PC-9 (cell line): ENCODE data around the gene KIF2C. TPM values are rescaled to one million over a fixed set of nuclear protein-coding genes. Genes with fewer than 3 reads are reported as not detected.

Source experiments
- BruUV-seq: library from RNA; stranded (reverse); fragments of 400-500 nt; replicated peaks from 2 replicates; lab custom pipeline; 2021; lab: Mats Ljungman, UMichigan
- CTCF ChIA-PET: fragments of 300-600 bp; sonication (Branson Sonifier 250); formaldehyde crosslinking; loops from one replicate; lab custom pipeline; 2022; ENCODE audit warnings: antibody characterized with exemption; lab: Charles Lee
- POLR2A ChIA-PET: fragments of 300-600 bp; sonication (Branson Sonifier 250); formaldehyde crosslinking; loops from one replicate; lab custom pipeline; 2022; ENCODE audit warnings: antibody characterized with exemption; ENCODE audit not compliant: unreplicated experiment; lab: Charles Lee
- DNase-seq, 2 experiments: peaks; one replicate each; pipeline versions ENCODE4 v3.0.0 to v3.0.0-alpha.2; 2015 to 2022; ENCODE audit warnings: mixed read lengths in 1 of 2
- H2AFZ ChIP-seq: fragments of 200-600 bp; sonication (generic); 2 replicates; pipeline ENCODE4 v1.8.1; 2017; ENCODE audit warnings: antibody characterized with exemption
- H3F3A ChIP-seq: fragments of 200-600 bp; sonication (generic); 2 replicates; pipeline ENCODE4 v1.8.1; 2017; ENCODE audit warnings: antibody characterized with exemption, mild to moderate bottlenecking, low read depth; ENCODE audit not compliant: insufficient read depth
- H3K27ac ChIP-seq: fragments of 200-600 bp; sonication (generic); 2 replicates; pipeline ENCODE4 v1.6.1; 2016; ENCODE audit warnings: mixed run types
- H3K27me3 ChIP-seq: fragments of 200-600 bp; sonication (generic); 2 replicates; pipeline ENCODE4 v1.6.1; 2016; ENCODE audit warnings: low read depth, mixed run types; ENCODE audit not compliant: insufficient read depth
- H3K36me3 ChIP-seq: fragments of 200-600 bp; sonication (generic); 2 replicates; pipeline ENCODE4 v1.6.1; 2016; ENCODE audit warnings: low read depth, mixed run types
- H3K4me1 ChIP-seq: fragments of 200-600 bp; sonication (generic); replicated peaks from 2 replicates; pipeline ENCODE4 v1.6.1; 2016; ENCODE audit warnings: mixed run types; ENCODE audit not compliant: insufficient read depth
- H3K4me2 ChIP-seq: fragments of 200-600 bp; sonication (generic); 2 replicates; pipeline ENCODE4 v1.6.1; 2017; ENCODE audit warnings: mixed run types
- H3K4me3 ChIP-seq: fragments of 200-600 bp; sonication (generic); 2 replicates; pipeline ENCODE4 v1.6.1; 2016; ENCODE audit warnings: mixed run types
- H3K79me2 ChIP-seq: fragments of 200-600 bp; sonication (generic); 2 replicates; pipeline ENCODE4 v1.6.1; 2017; ENCODE audit warnings: low read depth, mixed run types
- H3K9me2 ChIP-seq: fragments of 200-600 bp; sonication (generic); 2 replicates; pipeline ENCODE4 v1.8.1; 2017; ENCODE audit warnings: mild to moderate bottlenecking; ENCODE audit not compliant: insufficient read depth
- H3K9me3 ChIP-seq: fragments of 200-600 bp; sonication (generic); 2 replicates; pipeline ENCODE4 v1.8.1; 2016; ENCODE audit warnings: low read depth; ENCODE audit not compliant: insufficient read depth
- H4K20me1 ChIP-seq: fragments of 200-600 bp; sonication (generic); 2 replicates; pipeline ENCODE4 v1.8.1; 2017; ENCODE audit not compliant: insufficient read depth
- CTCF ChIP-seq: fragments of 200-600 bp; sonication (generic); conservative IDR thresholded peaks from 2 replicates; pipeline ENCODE4 v1.6.1; 2017; ENCODE audit warnings: mixed run types, antibody characterized with exemption, mild to moderate bottlenecking, moderate library complexity
- EZH2 ChIP-seq: fragments of 200-600 bp; sonication (generic); IDR thresholded peaks from 2 replicates; pipeline ENCODE4 v1.8.0; 2017; ENCODE audit warnings: antibody characterized with exemption, low read depth
- intact Hi-C: fragments of 100-400 bp; cut with micrococcal nuclease; formaldehyde crosslinking; loops from one replicate; pipeline ENCODE4 v1.10.0; 2022; ENCODE audit not compliant: unreplicated experiment
- total RNA-seq: library from RNA; stranded (reverse); gene quantifications from 2 replicates; pipeline ENCODE4 v1.2.3, GENCODE V29; 2021

KIF2C gene
- total RNA-seq, 1 experiment from 2014 or later: 119 TPM

- H3K79me2 ChIP-seq: 0 out of 2 replicates have a peak, but pooled peaks cover 4% of the 10 kb centered on the region
- H3K27me3 ChIP-seq: no peaks in the 10 kb centered on the region
- no peak overlapping the region for H3K27ac ChIP-seq
- POLR2A ChIA-PET: no interaction called here
- no peak overlapping the region for H3K4me2 ChIP-seq
- H3F3A ChIP-seq: peaks cover 43% of the 10 kb centered on the region
- intact Hi-C loops: no loop called here
- H3K9me2 ChIP-seq: no peaks in the 10 kb centered on the region
- H3K4me3 ChIP-seq: no peak overlapping the region
- peaks cover 14% of the 10 kb centered on the region for H4K20me1 ChIP-seq
- no TSS peak for BruUV-seq
- no peaks in the 10 kb centered on the region for H3K9me3 ChIP-seq
- H2AFZ ChIP-seq: no peak overlapping the region
- TF ChIP-seq CTCF (no peak), EZH2 (no peak)
- DNase-seq: no peak
- no peaks in the 10 kb centered on the region for H3K4me1 ChIP-seq
- H3K36me3 ChIP-seq: peaks cover 14% of the 10 kb centered on the region
- CTCF ChIA-PET: interaction anchor here (0.6 to 0.7 kb wide), 2 partner anchors 159 to 519 kb away, joined by 3 to 5 read pairs; no protein-coding TSS in a partner anchor
Observed at GRCh38 chr1:44784094-44785028, 44.7 kb downstream of the KIF2C start.

GRCh38 chr1:44785029-44785380, 45.4 kb downstream of the KIF2C start:
- no peaks in the 10 kb centered on the region for H3K9me2 ChIP-seq
- CTCF ChIA-PET: interaction anchor here (0.6 kb wide), 1 partner anchor 518 kb away, joined by 5 read pairs; no protein-coding TSS in a partner anchor
- POLR2A ChIA-PET: interaction anchor here (0.6 kb wide), 1 partner anchor 83 kb away, joined by 3 read pairs; no protein-coding TSS in a partner anchor
- H3K79me2 ChIP-seq: no peaks in the 10 kb centered on the region
- BruUV-seq: no TSS peak
- intact Hi-C loops: no loop called here
- DNase-seq: no peak
- no peaks in the 10 kb centered on the region for H3K4me1 ChIP-seq
- H3K36me3 ChIP-seq: peaks cover 8% of the 10 kb centered on the region; the same call in 1 of the 2 replicates
- H2AFZ ChIP-seq: no peak overlapping the region
- peaks cover 37% of the 10 kb centered on the region for H3F3A ChIP-seq
- H3K4me3 ChIP-seq: no peak overlapping the region
- no peak overlapping the region for H3K27ac ChIP-seq
- no peaks in the 10 kb centered on the region for H3K27me3 ChIP-seq
- TF ChIP-seq CTCF (no peak), EZH2 (no peak)
- H3K9me3 ChIP-seq: no peaks in the 10 kb centered on the region
- no peak overlapping the region for H3K4me2 ChIP-seq
- H4K20me1 ChIP-seq: peaks cover 8% of the 10 kb centered on the region

- intact Hi-C loops: no loop called here
- H2AFZ ChIP-seq: peak overlapping the region; percentile 37; the same call in 1 of the 2 replicates
- DNase-seq: no peak
- H3K9me3 ChIP-seq: no peaks in the 10 kb centered on the region
- BruUV-seq: no TSS peak
- CTCF ChIA-PET: no interaction called here
- H4K20me1 ChIP-seq: peaks cover 2% of the 10 kb centered on the region; the same call in 1 of the 2 replicates
- no peaks in the 10 kb centered on the region for H3K9me2 ChIP-seq
- H3K36me3 ChIP-seq: peaks cover 8% of the 10 kb centered on the region; the same call in 1 of the 2 replicates
- no peaks in the 10 kb centered on the region for H3K79me2 ChIP-seq
- no peak overlapping the region for H3K27ac ChIP-seq
- no peaks in the 10 kb centered on the region for H3K27me3 ChIP-seq
- H3K4me2 ChIP-seq: peak overlapping the region; percentile 63
- TF ChIP-seq CTCF (no peak), EZH2 (no peak)
- peaks cover 31% of the 10 kb centered on the region for H3F3A ChIP-seq
- POLR2A ChIA-PET: interaction anchor here (0.6 kb wide), 1 partner anchor 82 kb away, joined by 3 read pairs; no protein-coding TSS in a partner anchor
- H3K4me1 ChIP-seq: no peaks in the 10 kb centered on the region
- peak overlapping the region; percentile 16; the same call in 1 of the 2 replicates for H3K4me3 ChIP-seq
Observed at GRCh38 chr1:44785501-44786137, 46.0 kb downstream of the KIF2C start.
